ENCODE measurements around the gene IL27RA. TPM values are rescaled to one million over a fixed set of nuclear protein-coding genes. Genes with fewer than 3 reads are reported as not detected.
"Not testable (repeated sequence)": the region's sequence is repeated elsewhere in the genome, so short reads cannot be mapped to it uniquely, and the experiment has no call there.

The IL27RA gene
- total RNA-seq, 1 donor from 2014 or later = 1.5 TPM

DNA sequence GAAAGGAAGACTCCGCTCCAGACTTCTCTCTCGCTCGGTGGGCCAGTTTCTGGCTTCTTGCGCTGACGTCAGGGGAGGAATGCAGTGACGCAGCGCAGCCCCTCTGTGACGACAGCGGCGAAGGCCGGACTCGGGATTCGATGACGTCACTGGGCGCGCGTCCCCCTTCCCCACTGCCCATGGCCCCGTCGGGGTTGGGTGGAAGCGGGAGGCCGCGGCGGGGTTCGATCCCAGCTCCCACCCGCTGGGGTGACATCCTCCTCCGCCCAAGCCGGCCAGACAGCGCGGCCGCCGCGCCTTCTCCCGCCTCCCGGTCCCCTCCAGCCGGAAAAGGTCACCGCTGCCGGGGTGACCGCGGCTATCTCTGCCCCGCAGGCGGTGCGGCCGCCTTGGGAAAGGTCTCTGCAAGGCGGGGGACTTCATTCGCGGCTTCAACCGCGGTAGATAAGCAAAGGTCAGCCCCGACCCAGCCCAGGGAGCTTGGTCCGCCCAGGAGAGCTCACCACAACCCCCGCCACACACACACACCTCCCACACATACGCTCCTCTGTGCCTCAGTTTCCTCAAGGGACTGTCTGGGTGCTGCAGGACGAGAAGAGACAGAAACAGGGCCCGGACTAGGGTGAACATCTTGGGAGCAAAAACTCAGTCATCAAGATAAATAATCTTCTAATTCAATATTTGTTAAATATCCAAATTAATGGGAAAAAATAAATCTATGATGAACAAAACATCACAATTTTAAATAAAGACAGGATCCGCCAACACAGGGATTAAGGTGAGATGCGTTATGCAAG, 24.6 kb upstream of the IL27RA start:
- DNase-seq (ENCODE audit: extremely low spot score in 2 of 2) = no peak
- intact Hi-C loops (cut with DNase I) = no loop called here

DNA sequence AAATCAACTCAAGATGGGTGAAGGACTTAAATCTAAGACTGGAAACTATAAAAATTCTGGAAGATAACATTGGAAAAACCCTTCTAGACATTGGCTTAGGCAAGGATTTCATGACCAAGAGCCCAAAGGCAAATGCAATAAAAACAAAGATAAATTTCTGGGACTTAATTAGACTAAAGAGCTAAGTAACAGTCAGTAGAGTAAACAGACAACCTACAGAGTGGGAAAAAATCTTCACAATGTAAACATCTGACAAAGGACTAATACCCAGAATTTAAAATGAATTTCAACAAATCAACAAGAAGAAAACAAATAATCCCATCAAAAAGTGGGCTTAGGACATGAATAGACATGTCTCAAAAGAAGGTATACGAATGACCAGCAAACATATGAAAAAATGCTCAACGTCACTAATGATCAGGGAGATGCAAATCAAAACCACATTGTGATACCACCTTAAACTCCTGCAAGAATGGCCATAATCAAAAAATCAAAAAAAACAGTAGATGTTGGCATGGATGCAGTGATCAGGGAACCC, 19.1 kb upstream of the IL27RA start:
- Histone ChIP-seq H3K27ac (no peak overlapping the region), H3K4me1 (no peaks in the 10 kb centered on the region), H3K27me3 (no peaks in the 10 kb centered on the region), H3K36me3 (no peaks in the 10 kb centered on the region), H3K9me3 (no peaks in the 10 kb centered on the region), H3K4me3 (no peak overlapping the region)
- TF ChIP-seq, protein P1, sequence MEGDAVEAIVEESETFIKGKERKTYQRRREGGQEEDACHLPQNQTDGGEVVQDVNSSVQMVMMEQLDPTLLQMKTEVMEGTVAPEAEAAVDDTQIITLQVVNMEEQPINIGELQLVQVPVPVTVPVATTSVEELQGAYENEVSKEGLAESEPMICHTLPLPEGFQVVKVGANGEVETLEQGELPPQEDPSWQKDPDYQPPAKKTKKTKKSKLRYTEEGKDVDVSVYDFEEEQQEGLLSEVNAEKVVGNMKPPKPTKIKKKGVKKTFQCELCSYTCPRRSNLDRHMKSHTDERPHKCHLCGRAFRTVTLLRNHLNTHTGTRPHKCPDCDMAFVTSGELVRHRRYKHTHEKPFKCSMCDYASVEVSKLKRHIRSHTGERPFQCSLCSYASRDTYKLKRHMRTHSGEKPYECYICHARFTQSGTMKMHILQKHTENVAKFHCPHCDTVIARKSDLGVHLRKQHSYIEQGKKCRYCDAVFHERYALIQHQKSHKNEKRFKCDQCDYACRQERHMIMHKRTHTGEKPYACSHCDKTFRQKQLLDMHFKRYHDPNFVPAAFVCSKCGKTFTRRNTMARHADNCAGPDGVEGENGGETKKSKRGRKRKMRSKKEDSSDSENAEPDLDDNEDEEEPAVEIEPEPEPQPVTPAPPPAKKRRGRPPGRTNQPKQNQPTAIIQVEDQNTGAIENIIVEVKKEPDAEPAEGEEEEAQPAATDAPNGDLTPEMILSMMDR (IDR thresholded peaks at IDR 0.05) = no peak
- TF ChIP-seq POLR2AphosphoS5 (IDR thresholded peaks at IDR 0.05; ENCODE audit: insufficient read depth in 1 of 2, low read depth in 1 of 2) (no peak), POLR2A (IDR thresholded peaks at IDR 0.05) (no peak)
- DNase-seq (ENCODE audit: extremely low spot score in 2 of 2) = no peak
- intact Hi-C loops (cut with DNase I) = no loop called here

More for the DNA sequence above, 24.6 kb upstream of the IL27RA start:
- H3K36me3 ChIP-seq = no peaks in the 10 kb centered on the region
- H3K27me3 ChIP-seq = no peaks in the 10 kb centered on the region
- peak in 1 of 2 donors; percentile 94 for TF ChIP-seq POLR2AphosphoS5 (IDR thresholded peaks at IDR 0.05; ENCODE audit: insufficient read depth in 1 of 2, low read depth in 1 of 2)
- TF ChIP-seq, protein P1 (IDR thresholded peaks at IDR 0.05) = no peak
- peak in 1 of 2 donors; percentile 24 for TF ChIP-seq POLR2A (IDR thresholded peaks at IDR 0.05)
- peak overlapping the region; percentile 95 for H3K27ac ChIP-seq
- H3K4me3 ChIP-seq = peak overlapping the region; percentile 72 to 98
- no peaks in the 10 kb centered on the region for H3K9me3 ChIP-seq
- H3K4me1 ChIP-seq = peaks cover 31% of the 10 kb centered on the region

DNA sequence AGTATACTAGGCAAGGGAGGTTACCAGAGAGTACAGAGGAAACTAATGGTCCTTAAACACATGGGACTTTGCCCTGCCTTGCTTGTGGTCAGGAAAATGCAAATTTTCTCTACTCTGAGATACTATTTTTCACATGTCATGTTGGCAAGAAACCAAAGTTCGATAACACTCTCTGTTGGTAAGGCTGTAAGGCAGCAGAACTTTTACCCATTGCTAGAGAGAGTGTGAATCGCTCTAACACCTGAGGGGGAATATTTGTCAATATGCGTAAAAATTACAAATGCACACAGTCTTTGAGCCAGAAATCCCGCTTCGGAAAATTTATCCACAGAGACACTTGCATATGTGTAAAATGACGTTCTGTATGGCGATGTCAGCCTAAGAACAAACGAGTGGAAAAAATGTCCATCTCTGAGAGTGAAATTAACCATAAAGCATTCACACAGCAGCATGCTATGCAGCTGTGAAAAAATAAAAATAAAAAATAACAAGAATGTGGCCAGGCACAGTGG, 16.0 kb upstream of the IL27RA start:
- no peak overlapping the region for H3K4me3 ChIP-seq
- H3K27ac ChIP-seq = no peak overlapping the region
- H3K4me1 ChIP-seq = no peaks in the 10 kb centered on the region
- TF ChIP-seq, protein P1 (IDR thresholded peaks at IDR 0.05) = no peak
- no peak for TF ChIP-seq POLR2A (IDR thresholded peaks at IDR 0.05)
- TF ChIP-seq POLR2AphosphoS5 (IDR thresholded peaks at IDR 0.05; ENCODE audit: insufficient read depth in 1 of 2, low read depth in 1 of 2) = no peak
- intact Hi-C loops (cut with DNase I) = no loop called here
- H3K36me3 ChIP-seq = no peaks in the 10 kb centered on the region
- no peaks in the 10 kb centered on the region for H3K9me3 ChIP-seq
- no peak for DNase-seq (ENCODE audit: extremely low spot score in 2 of 2)
- no peaks in the 10 kb centered on the region for H3K27me3 ChIP-seq

DNA sequence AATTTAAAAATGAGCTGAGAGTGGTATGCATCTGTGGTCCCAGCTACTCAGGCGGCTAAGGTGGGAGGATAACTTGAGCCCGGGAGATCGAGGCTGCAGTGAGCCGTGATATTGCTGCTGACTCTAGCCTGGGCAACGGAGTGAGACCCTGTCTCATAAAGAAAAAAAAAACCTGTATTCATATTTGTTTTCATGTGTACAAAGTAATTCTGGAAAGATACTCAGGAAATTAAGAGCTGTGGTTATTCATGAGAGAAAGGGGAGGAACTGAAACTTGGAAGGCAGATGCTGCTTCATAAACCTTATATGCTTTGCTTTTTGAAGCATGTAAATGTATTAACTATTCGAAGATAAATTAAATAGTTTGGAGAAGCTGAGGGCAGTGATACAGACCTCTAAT, 12.5 kb upstream of the IL27RA start:
- H3K27ac ChIP-seq = no peak overlapping the region
- no peak overlapping the region for H3K4me3 ChIP-seq
- no peaks in the 10 kb centered on the region for H3K27me3 ChIP-seq
- no peak for DNase-seq (ENCODE audit: extremely low spot score in 2 of 2)
- TF ChIP-seq POLR2AphosphoS5 (IDR thresholded peaks at IDR 0.05; ENCODE audit: insufficient read depth in 1 of 2, low read depth in 1 of 2) (no peak), POLR2A (IDR thresholded peaks at IDR 0.05) (no peak)
- TF ChIP-seq, protein P1 (IDR thresholded peaks at IDR 0.05) = no peak
- intact Hi-C loops (cut with DNase I) = no loop called here
- H3K36me3 ChIP-seq = no peaks in the 10 kb centered on the region
- no peaks in the 10 kb centered on the region for H3K9me3 ChIP-seq
- H3K4me1 ChIP-seq = no peaks in the 10 kb centered on the region

DNA sequence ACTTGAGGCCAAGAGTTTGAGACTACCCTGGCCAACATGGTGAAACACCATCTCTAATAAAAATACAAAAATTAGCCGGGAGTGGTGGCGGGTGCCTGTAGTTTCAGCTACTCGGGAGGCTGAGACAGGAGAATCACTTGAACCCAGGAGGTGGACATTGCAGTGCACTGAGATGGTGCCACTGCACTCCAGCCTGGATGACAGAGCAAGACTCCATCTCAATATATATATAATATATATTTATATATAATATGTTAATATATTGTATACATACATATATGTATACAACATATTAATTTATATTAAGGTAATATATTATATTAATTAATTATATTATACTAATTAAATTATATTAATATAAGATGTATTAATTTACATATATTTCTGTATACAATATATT, 11.8 kb upstream of the IL27RA start:
- H3K4me3 ChIP-seq; H3K4me1 ChIP-seq; intact Hi-C loops (cut with DNase I); H3K27ac ChIP-seq; DNase-seq (ENCODE audit: extremely low spot score in 2 of 2); H3K9me3 ChIP-seq; H3K27me3 ChIP-seq; H3K36me3 ChIP-seq: not testable (repeated sequence)

All from vagina (tissue), 2 donors.